BJ (cell line): ENCODE measurements around the gene CIRBP. TPM values are rescaled to one million over a fixed set of nuclear protein-coding genes. Genes with fewer than 3 reads are reported as not detected.
A peak's percentile ranks its signal among the peaks of the same experiment; 100 is the strongest.

Experiments
- CTCF ChIA-PET: fragments of 350-600 bp; formaldehyde crosslinking; extraction: SDS; loops from one replicate; lab custom pipeline; 2021; ENCODE audit warnings: antibody characterized with exemption, inconsistent platforms; lab: Yijun Ruan, JAX
- POLR2A ChIA-PET: fragments of 300-600 bp; sonication (Branson Sonifier 250); formaldehyde crosslinking; extraction: SDS; loops from one replicate; lab custom pipeline; 2021; ENCODE audit warnings: antibody characterized with exemption; lab: Charles Lee
- DNase-seq: peaks from one replicate; pipeline ENCODE4 v3.0.0-alpha.2; 2011; ENCODE audit warnings: low read depth
- H3K27me3 ChIP-seq: 2 replicates; pipeline ENCODE4 v1.6.0; 2011; ENCODE audit warnings: low read length; ENCODE audit not compliant: control insufficient read depth, insufficient read depth
- H3K36me3 ChIP-seq: 2 replicates; pipeline ENCODE4 v1.5.1; 2011; ENCODE audit warnings: low read length; ENCODE audit not compliant: control insufficient read depth, insufficient read depth
- H3K4me3 ChIP-seq: 2 replicates; pipeline ENCODE4 v1.5.1; 2011; ENCODE audit warnings: low read depth, mild to moderate bottlenecking, control low read depth, low read length
- CTCF ChIP-seq: IDR thresholded peaks from 2 replicates; pipeline ENCODE4 v1.5.1; 2011; ENCODE audit warnings: low read depth, mild to moderate bottlenecking, control low read depth, inconsistent platforms, low read length, moderate library complexity; ENCODE audit not compliant: insufficient read depth
- polyA plus RNA-seq: library from polyadenylated mRNA; depleted of rRNA; stranded (reverse); fragments of >200 nt; gene quantifications from 2 replicates; pipeline ENCODE4 v1.2.3, GENCODE V29; 2011

The CIRBP gene
- polyA plus RNA-seq, 1 experiment = 342 TPM

GRCh38 chr19:1263188-1263587 lies 5.9 kb upstream of the CIRBP start:
- TF ChIP-seq CTCF = no peak
- ChIA-PET POLR2A (no interaction called here), CTCF (interaction anchor here (1.0 to 12.8 kb wide), 3 partner anchors 10 to 19 kb away, joined by 3 to 437 read pairs (median 4); partner anchors contain the start of gene ATP5F1D)
- Histone ChIP-seq H3K36me3 (peaks cover 4% of the 10 kb centered on the region), H3K4me3 (no peak overlapping the region; the same call in 1 of the 2 replicates), H3K27me3 (no peaks in the 10 kb centered on the region)
- DNase-seq = no peak

- no peaks in the 10 kb centered on the region for H3K27me3 ChIP-seq
- ChIA-PET CTCF (interaction anchor here (0.6 to 12.8 kb wide), 9 partner anchors 10 to 608 kb away, joined by 3 to 437 read pairs (median 5); partner anchors contain the start of genes ATP5F1D and FAM174C), POLR2A (interaction anchor here (2.1 to 2.2 kb wide), 2 partner anchors 12 to 21 kb away, joined by 12 to 18 read pairs; no protein-coding TSS in a partner anchor)
- H3K4me3 ChIP-seq = no peak overlapping the region
- no peak for TF ChIP-seq CTCF
- no peaks in the 10 kb centered on the region; the same call in 1 of the 2 replicates for H3K36me3 ChIP-seq
- DNase-seq = no peak
These were observed 4.1 kb upstream of the CIRBP start for GRCh38 chr19:1264801-1265614.

- Histone ChIP-seq H3K27me3 (no peaks in the 10 kb centered on the region), H3K4me3 (peak overlapping the region; percentile 56), H3K36me3 (no peaks in the 10 kb centered on the region; the same call in 1 of the 2 replicates)
- ChIA-PET POLR2A (interaction anchor here (2.1 to 2.2 kb wide), 2 partner anchors 12 to 22 kb away, joined by 12 to 18 read pairs; no protein-coding TSS in a partner anchor), CTCF (interaction anchor here (0.6 to 12.8 kb wide), 9 partner anchors 10 to 236 kb away, joined by 3 to 437 read pairs (median 6); partner anchors contain the start of genes ATP5F1D and FAM174C)
- no peak for DNase-seq
- no peak for TF ChIP-seq CTCF
These were observed 3.5 kb upstream of the CIRBP start for GRCh38 chr19:1265615-1266128.

GRCh38 chr19:1266129-1266915 lies 2.8 kb upstream of the CIRBP start:
- no peak for DNase-seq
- no peaks in the 10 kb centered on the region for H3K27me3 ChIP-seq
- H3K36me3 ChIP-seq = peaks cover 5% of the 10 kb centered on the region
- ChIA-PET POLR2A (interaction anchor here (0.5 to 2.2 kb wide), 7 partner anchors 8 to 246 kb away, joined by 4 to 20 read pairs (median 6); no protein-coding TSS in a partner anchor), CTCF (interaction anchor here (0.6 to 12.8 kb wide), 19 partner anchors 9 to 409 kb away, joined by 3 to 437 read pairs (median 5); partner anchors contain the start of genes ATP5F1D and FAM174C)
- peak overlapping the region; percentile 56 for H3K4me3 ChIP-seq
- no peak for TF ChIP-seq CTCF
